Dermis blood vessel endothelial cell (primary cell): ENCODE data around the gene UBR4. TPM values are rescaled to one million over a fixed set of nuclear protein-coding genes. Genes with fewer than 3 reads are reported as not detected.
A peak's percentile ranks its signal among the peaks of the same experiment; 100 is the strongest.

Experiments used
- DNase-seq: peaks from one replicate; pipeline ENCODE4 v3.0.0; 2010
- total RNA-seq: library from RNA; depleted of rRNA; stranded (reverse); fragments of >200 nt; gene quantifications from 2 replicates; pipeline ENCODE4 v1.2.3, GENCODE V29; 2014

Gene UBR4
- total RNA-seq, 1 donor from 2014 or later = 95.1 TPM

- DNase-seq = no peak
These were observed 139.0 kb downstream of the UBR4 start for GRCh38 chr1:19070891-19071621.

- no peak for DNase-seq
These were observed 139.8 kb downstream of the UBR4 start for GRCh38 chr1:19070197-19070651.

GRCh38 chr1:19068639-19069276 lies 141.3 kb downstream of the UBR4 start:
- no peak for DNase-seq

GRCh38 chr1:19067912-19068638 lies 142.0 kb downstream of the UBR4 start:
- DNase-seq = no peak

GRCh38 chr1:19067182-19067911 lies 142.7 kb downstream of the UBR4 start:
- no peak for DNase-seq

- DNase-seq = no peak
These were observed 143.2 kb downstream of the UBR4 start for GRCh38 chr1:19066874-19067181.

- DNase-seq = no peak
These were observed 143.7 kb downstream of the UBR4 start for GRCh38 chr1:19066248-19066873.

- DNase-seq = no peak
These were observed 144.4 kb downstream of the UBR4 start for GRCh38 chr1:19065526-19066247.

- DNase-seq = no peak
These were observed 145.1 kb downstream of the UBR4 start for GRCh38 chr1:19064906-19065450.

- DNase-seq = no peak
These were observed 146.9 kb downstream of the UBR4 start for GRCh38 chr1:19063122-19063521.

GRCh38 chr1:19062258-19063029 lies 147.6 kb downstream of the UBR4 start:
- no peak for DNase-seq

- DNase-seq = no peak
These were observed 148.3 kb downstream of the UBR4 start for GRCh38 chr1:19061798-19062197.

GRCh38 chr1:19061343-19061742 lies 148.7 kb downstream of the UBR4 start:
- DNase-seq = no peak

GRCh38 chr1:19059773-19060172 lies 150.3 kb downstream of the UBR4 start:
- DNase-seq = no peak

- DNase-seq = no peak
These were observed 151.6 kb downstream of the UBR4 start for GRCh38 chr1:19058476-19058797.

- DNase-seq = no peak
These were observed 152.1 kb downstream of the UBR4 start for GRCh38 chr1:19057784-19058475.

- no peak for DNase-seq
These were observed 152.8 kb downstream of the UBR4 start for GRCh38 chr1:19057182-19057779.

GRCh38 chr1:19055701-19056100 lies 154.4 kb downstream of the UBR4 start:
- DNase-seq = peak; percentile 35

GRCh38 chr1:19055001-19055400 lies 155.1 kb downstream of the UBR4 start:
- DNase-seq = no peak

- DNase-seq = no peak
These were observed 155.8 kb downstream of the UBR4 start for GRCh38 chr1:19054216-19054615.
